Spinal cord (tissue), 10 donors: Measurements from ENCODE around the gene SMYD3. TPM values are rescaled to one million over a fixed set of nuclear protein-coding genes. Genes with fewer than 3 reads are reported as not detected.
A peak's percentile ranks its signal among the peaks of the same experiment; 100 is the strongest.

Experiments used
- DNase-seq, 6 donors: peaks; one replicate each; pipeline versions ENCODE4 v3.0.0 to v3.0.0-alpha.2; 2013 to 2015; ENCODE audit warnings: low spot score in 6 of 6, low read depth in 4 of 6
- H3K27ac ChIP-seq: one replicate; pipeline ENCODE4 v1.5.1; 2013; ENCODE audit warnings: low read depth, low read length, control low read depth
- H3K27me3 ChIP-seq: one replicate; pipeline ENCODE4 v1.6.1; 2013; ENCODE audit warnings: low read length; ENCODE audit not compliant: control insufficient read depth, insufficient read depth
- H3K36me3 ChIP-seq: one replicate; pipeline ENCODE4 v1.6.1; 2013; ENCODE audit warnings: low read length; ENCODE audit not compliant: control insufficient read depth, insufficient read depth
- H3K4me1 ChIP-seq: one replicate; pipeline ENCODE4 v1.6.1; 2013; ENCODE audit warnings: low read length; ENCODE audit not compliant: control insufficient read depth, insufficient read depth
- H3K4me3 ChIP-seq: one replicate; pipeline ENCODE4 v1.5.1; 2013; ENCODE audit warnings: low read depth, low read length, control low read depth
- H3K9me3 ChIP-seq: one replicate; pipeline ENCODE4 v1.6.1; 2013; ENCODE audit warnings: low read length; ENCODE audit not compliant: control insufficient read depth, insufficient read depth
- WGBS: methylation state at CpG from one replicate; pipeline ENCODE4 v1.1.5; 2013; ENCODE audit warnings: missing lambda C conversion rate; ENCODE audit not compliant: insufficient coverage; 5-methylcytosine and 5-hydroxymethylcytosine counted together
- polyA plus RNA-seq, 2 donors: library from polyadenylated mRNA; unstranded; fragments of 120-200 nt; gene quantifications; one replicate each; pipeline ENCODE4 v1.2.1, GENCODE V29; 2013; ENCODE audit not compliant: insufficient read length in 2 of 2
- total RNA-seq, 2 donors: library from RNA; depleted of rRNA in 1 of 2; stranded (reverse); fragments of 120-200 nt in 1 of 2; fragments of >200 nt in 1 of 2; gene quantifications; one replicate each; pipeline versions ENCODE4 v1.2.3 to v1.2.4, GENCODE V29; 2013 to 2014
- donor health status: healthy.

The SMYD3 gene
- total and polyA plus RNA-seq, 4 donors = 37.5 to 54.4 (median 49.4) TPM

DNA sequence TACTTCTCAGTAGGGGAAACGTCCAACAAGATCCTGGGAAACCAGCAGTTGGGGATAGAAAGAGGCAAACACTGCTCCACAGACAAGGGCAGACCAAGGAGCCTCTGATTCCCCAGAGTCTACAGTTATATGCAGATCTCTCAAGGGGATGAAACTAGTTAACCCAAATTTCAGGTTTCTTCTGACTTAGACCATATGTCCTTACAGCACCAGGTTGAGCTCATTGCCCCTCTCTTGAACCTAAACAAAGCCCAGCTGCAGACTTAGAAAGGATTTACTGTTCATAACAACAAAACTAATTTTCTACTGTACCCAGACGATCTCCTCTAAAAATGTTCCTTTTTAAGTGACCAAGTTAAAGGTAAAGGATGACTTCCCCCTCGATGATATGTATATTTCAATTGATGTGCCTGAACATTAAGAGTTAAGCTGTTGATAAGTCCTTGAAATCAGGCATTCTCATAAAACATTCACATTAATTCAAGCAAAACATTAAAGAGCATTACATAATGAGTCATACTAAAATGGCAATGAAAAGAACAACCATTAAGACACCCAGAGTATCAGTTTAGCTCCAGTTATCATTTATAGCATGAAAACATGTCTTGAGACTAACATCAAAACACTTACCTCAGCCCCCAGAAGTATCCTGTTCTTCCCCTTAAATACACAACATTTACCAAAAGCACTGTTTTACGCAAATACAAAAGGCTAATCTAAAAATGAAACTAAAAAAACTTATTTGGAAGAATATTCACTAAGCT is 24.1 kb downstream of the SMYD3 start:
- H3K27ac ChIP-seq = no peak overlapping the region
- no peaks in the 10 kb centered on the region for H3K4me1 ChIP-seq
- no peaks in the 10 kb centered on the region for H3K27me3 ChIP-seq
- WGBS = no CpG with 5 or more reads among the region's 4 CpGs
- DNase-seq = peak in 1 of 6 donors; percentile 65
- no peak overlapping the region for H3K4me3 ChIP-seq
- H3K9me3 ChIP-seq = no peaks in the 10 kb centered on the region
- no peaks in the 10 kb centered on the region for H3K36me3 ChIP-seq

DNA sequence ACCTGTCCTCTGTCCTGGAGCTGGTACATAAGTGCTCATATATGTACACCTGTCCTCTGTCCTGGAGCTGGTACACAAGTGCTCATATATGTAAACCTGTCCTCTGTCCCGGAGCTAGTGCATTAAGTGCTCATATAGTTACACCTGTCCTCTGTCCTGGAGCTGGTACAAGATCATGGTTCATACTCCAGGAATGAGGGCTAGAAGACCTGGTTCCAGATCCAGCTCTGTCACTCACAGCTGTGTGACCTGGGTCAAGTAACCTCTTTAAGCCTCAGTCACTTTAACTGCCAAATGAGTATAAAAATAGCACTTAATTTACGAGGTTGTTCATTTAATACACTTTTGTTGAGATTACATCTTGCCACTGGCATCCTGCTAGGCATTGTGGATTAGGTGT is 28.0 kb downstream of the SMYD3 start:
- Histone ChIP-seq H3K9me3 (no peaks in the 10 kb centered on the region), H3K27me3 (no peaks in the 10 kb centered on the region), H3K4me3 (no peak overlapping the region), H3K36me3 (no peaks in the 10 kb centered on the region), H3K4me1 (no peaks in the 10 kb centered on the region), H3K27ac (no peak overlapping the region)
- WGBS = 94% methylated on average over 1 of the region's 2 CpGs
- no peak for DNase-seq

DNA sequence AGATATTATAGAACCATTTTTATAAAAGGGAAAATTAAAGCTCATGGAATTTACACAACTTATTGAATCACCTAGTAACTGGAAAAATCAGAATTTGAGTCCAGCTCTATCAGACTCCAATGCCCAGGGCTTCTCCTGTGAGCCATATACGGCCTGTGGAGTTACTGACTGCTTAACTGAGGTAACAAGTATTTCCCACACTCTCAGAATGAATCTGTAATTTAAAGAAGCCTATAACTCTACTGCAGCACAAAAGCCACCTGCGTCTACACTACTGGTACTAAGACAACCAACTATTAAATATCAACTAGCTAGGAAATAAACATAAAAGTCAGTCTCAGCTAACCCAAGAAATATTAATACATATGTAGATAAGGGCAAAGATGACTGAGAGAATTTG is 29.4 kb downstream of the SMYD3 start:
- Histone ChIP-seq H3K4me3 (no peak overlapping the region), H3K27me3 (no peaks in the 10 kb centered on the region), H3K36me3 (no peaks in the 10 kb centered on the region), H3K27ac (no peak overlapping the region), H3K4me1 (no peaks in the 10 kb centered on the region), H3K9me3 (no peaks in the 10 kb centered on the region)
- DNase-seq = no peak
- WGBS = no CpG with 5 or more reads among the region's 2 CpGs

DNA sequence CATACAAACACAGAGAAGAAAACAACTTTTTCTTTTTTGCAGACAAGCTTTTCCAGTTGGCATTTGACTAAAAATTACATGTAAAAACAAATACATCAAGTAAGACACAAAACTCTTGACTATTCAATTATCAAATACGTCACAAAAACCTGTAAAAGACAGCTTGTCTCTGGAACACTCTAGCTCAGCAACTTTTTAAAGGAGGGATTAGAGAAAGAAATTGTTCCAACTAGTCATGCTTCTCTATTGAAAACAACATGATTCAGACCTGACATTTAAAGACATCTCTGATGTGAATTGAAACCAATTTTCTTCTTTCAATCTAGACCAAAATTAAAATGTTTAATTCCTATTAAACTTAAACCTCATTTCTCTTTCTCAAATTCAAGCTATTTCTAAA is 30.3 kb downstream of the SMYD3 start:
- no peak for DNase-seq
- no peak overlapping the region for H3K4me3 ChIP-seq
- H3K4me1 ChIP-seq = no peaks in the 10 kb centered on the region
- H3K36me3 ChIP-seq = no peaks in the 10 kb centered on the region
- H3K9me3 ChIP-seq = no peaks in the 10 kb centered on the region
- H3K27me3 ChIP-seq = no peaks in the 10 kb centered on the region
- no CpG with 5 or more reads among the region's 1 CpG for WGBS
- no peak overlapping the region for H3K27ac ChIP-seq

DNA sequence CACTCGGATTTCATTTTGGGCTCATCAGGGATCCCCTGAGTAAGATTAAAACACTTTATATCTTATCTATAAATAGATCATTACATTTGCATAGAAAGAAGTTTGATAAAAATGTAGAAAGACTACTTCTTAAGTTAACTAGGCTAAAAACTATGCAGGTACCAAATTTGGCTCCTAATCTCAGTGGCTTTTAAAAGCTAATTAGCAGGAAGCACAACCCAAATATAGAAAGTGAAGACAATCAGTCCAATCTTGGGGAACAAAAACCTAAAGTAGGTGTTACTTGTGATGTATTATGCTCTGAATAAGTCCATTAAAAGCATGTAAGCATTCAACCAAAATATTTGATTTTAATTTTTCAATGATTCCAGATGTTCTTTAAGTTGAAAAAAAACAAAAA is 35.4 kb downstream of the SMYD3 start:
- H3K4me1 ChIP-seq = no peaks in the 10 kb centered on the region
- DNase-seq = peak in 1 of 6 donors; percentile 65
- H3K9me3 ChIP-seq = no peaks in the 10 kb centered on the region
- no CpG with 5 or more reads among the region's 1 CpG for WGBS
- H3K4me3 ChIP-seq = no peak overlapping the region
- H3K27me3 ChIP-seq = no peaks in the 10 kb centered on the region
- no peaks in the 10 kb centered on the region for H3K36me3 ChIP-seq
- no peak overlapping the region for H3K27ac ChIP-seq

DNA sequence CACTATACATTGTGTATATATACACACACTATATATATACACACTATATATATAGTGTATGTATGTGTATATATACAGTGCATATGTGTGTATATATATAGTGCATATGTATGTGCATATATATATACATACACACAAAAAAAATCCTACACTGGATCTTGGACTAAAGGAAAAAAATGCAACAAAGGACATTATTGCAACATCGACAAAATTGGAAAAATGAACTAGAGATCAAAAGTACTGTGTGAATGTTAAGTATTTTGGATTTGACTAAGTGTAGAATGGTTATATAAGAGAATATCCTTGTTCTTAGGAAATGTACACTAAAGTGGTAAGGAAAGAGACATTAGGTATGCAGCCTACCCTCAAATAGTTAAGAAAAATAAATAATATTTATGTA is 36.5 kb downstream of the SMYD3 start:
- H3K27me3 ChIP-seq = no peaks in the 10 kb centered on the region
- H3K4me1 ChIP-seq = no peaks in the 10 kb centered on the region
- H3K9me3 ChIP-seq = no peaks in the 10 kb centered on the region
- no peak for DNase-seq
- WGBS = 100% methylated on average over 1 of the region's 1 CpG
- no peak overlapping the region for H3K4me3 ChIP-seq
- no peak overlapping the region for H3K27ac ChIP-seq
- H3K36me3 ChIP-seq = no peaks in the 10 kb centered on the region

DNA sequence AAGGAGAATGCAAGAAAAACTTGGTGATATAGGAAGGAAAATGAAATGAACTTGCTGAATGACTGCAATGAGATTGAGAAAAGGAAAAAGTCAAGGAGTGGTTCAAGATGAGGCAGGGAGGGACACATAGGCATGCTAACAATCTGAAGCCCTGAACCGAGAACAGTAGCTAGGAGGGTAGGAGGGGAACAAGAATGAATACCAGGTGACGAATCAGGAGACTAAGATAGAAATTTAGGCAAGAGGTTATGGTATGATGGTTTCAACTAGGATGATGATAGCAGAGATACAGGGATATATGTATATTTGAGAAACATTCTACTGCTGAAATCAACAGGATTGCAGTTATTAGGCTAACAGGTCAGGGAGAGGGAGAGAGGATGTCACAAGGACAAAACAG is 44.1 kb downstream of the SMYD3 start:
- DNase-seq = no peak
- Histone ChIP-seq H3K4me3 (no peak overlapping the region), H3K9me3 (no peaks in the 10 kb centered on the region), H3K27me3 (no peaks in the 10 kb centered on the region), H3K4me1 (no peaks in the 10 kb centered on the region), H3K36me3 (no peaks in the 10 kb centered on the region), H3K27ac (no peak overlapping the region)
- WGBS = 93% methylated on average over 2 of the region's 2 CpGs

DNA sequence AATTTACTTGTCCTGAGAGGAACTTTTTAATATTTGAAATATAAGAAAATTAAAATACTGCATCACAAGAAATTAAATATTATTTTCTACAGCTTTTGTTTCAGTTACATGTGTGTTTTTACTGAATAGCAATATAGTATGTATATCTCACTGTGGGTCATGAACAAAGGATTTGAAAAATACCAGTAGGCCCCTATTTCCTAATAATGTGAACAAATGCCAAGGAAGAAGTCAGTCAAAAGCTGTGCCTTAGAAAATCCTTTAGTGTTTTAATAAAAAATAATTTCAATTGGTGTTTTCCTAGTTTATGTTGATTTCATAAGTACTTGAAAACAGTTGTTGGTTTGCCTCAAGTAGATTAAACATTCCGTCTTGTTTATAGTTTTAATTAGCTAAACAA is 46.7 kb downstream of the SMYD3 start:
- H3K36me3 ChIP-seq = no peaks in the 10 kb centered on the region

DNA sequence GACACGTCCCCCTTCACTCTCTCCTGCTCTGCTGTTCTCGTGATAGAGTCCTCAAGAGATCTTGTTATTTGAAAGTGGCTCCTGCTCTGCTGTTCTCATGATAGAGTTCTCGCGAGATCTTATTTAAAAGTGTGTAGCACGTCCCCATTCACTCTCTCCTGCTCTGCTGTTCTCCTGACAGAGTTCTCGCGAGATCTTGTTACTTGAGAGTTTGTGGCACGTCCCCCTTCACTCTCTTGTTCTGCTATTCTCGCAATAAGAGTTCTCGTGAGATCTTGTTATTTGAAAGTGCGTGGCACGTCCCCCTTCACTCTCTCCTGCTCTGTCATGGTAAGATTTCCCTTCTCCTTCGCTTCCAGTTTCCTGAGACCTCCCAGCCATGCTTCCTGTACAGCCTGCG is 47.9 kb downstream of the SMYD3 start:
- Histone ChIP-seq H3K9me3 (no peaks in the 10 kb centered on the region), H3K4me1 (no peaks in the 10 kb centered on the region), H3K36me3 (no peaks in the 10 kb centered on the region), H3K27ac (no peak overlapping the region), H3K27me3 (no peaks in the 10 kb centered on the region), H3K4me3 (no peak overlapping the region)
- DNase-seq = peak in 1 of 6 donors; percentile 48
- WGBS = 91% methylated on average over 10 of the region's 14 CpGs

More for the DNA sequence above, 46.7 kb downstream of the SMYD3 start:
- no peaks in the 10 kb centered on the region for H3K9me3 ChIP-seq
- H3K27ac ChIP-seq = no peak overlapping the region
- no CpG with 5 or more reads among the region's 1 CpG for WGBS
- H3K4me1 ChIP-seq = no peaks in the 10 kb centered on the region
- no peak for DNase-seq
- no peaks in the 10 kb centered on the region for H3K27me3 ChIP-seq
- H3K4me3 ChIP-seq = no peak overlapping the region

DNA sequence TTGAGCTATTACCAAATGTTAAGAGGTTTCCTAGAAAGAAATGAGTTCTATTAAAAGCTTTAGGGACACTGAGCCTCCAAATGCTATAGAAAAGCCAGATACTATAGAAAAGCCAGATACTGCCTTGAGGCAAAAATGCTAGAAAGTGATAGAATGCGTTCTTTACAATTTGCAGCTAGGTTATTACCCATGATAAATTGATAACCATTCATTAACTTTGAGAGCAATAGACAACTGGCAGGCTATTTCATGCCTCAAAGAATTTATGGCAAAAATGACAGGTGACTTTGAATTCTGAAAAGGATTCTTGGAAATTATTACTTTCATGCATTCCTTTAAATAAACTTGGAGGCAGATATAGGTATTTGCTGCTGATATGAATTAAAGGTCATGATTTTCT is 51.6 kb downstream of the SMYD3 start:
- Histone ChIP-seq H3K4me1 (no peaks in the 10 kb centered on the region), H3K27ac (no peak overlapping the region), H3K27me3 (no peaks in the 10 kb centered on the region), H3K4me3 (no peak overlapping the region), H3K9me3 (no peaks in the 10 kb centered on the region), H3K36me3 (no peaks in the 10 kb centered on the region)
- peak in 1 of 6 donors; percentile 56 for DNase-seq
- no CpG with 5 or more reads among the region's 1 CpG for WGBS
